Measurements from ENCODE around the gene LRCH4. TPM values are rescaled to one million over a fixed set of nuclear protein-coding genes. Genes with fewer than 3 reads are reported as not detected.

The LRCH4 gene
- total and polyA plus RNA-seq, 9 of the 15 experiments (the other 6 are each of a cell fraction or from before 2014, with no cell fraction given): 0.06 to 63.3 (median 15.0) TPM

- TF ChIP-seq CSDE1 (IDR thresholded peaks at IDR 0.05): no peak
- peak; percentile 78; the same call in 1 of the 2 replicates for TF ChIP-seq E2F1 (CRISPR knock-in tag; IDR thresholded peaks at IDR 0.05)
- 0 out of 2 replicates have a peak, but pooled peaks have one; percentile 33 for TF ChIP-seq MTA1 (IDR thresholded peaks at IDR 0.05; ENCODE audit: borderline replicate concordance)
- peak; percentile 90 for TF ChIP-seq FOS (IDR thresholded peaks at IDR 0.05; ENCODE audit: extremely low read depth, insufficient read length)
- TF ChIP-seq ZNF655 (CRISPR knock-in tag; IDR thresholded peaks at IDR 0.05): no peak
- peak; percentile 4 for TF ChIP-seq RBBP5 (IDR thresholded peaks at IDR 0.05; ENCODE audit: borderline replicate concordance, insufficient read depth, low read length, poor library complexity, severe bottlenecking)
- peak; percentile 82; the same call in 1 of the 2 replicates for TF ChIP-seq PHF8 (IDR thresholded peaks at IDR 0.05; ENCODE audit: borderline replicate concordance, low read length)
- 0 out of 2 replicates have a peak, but pooled peaks have one; percentile 27 for TF ChIP-seq ZFP1 (CRISPR knock-in tag; IDR thresholded peaks at IDR 0.05)
- TF ChIP-seq CBFB (CRISPR knock-in tag; IDR thresholded peaks at IDR 0.05): peak; percentile 89; the same call in 1 of the 2 replicates
- TF ChIP-seq PKNOX1 (IDR thresholded peaks at IDR 0.05): peak; percentile 96
- TF ChIP-seq FIP1L1 (IDR thresholded peaks at IDR 0.05; ENCODE audit: low read depth, low read length, poor library complexity, severe bottlenecking): peak; percentile 51
- TF ChIP-seq GABPA (tag; conservative IDR thresholded peaks at IDR 0.05; ENCODE audit: low read depth): peak; percentile 89
- TF ChIP-seq ARNT (IDR thresholded peaks at IDR 0.05): 0 out of 4 replicates have a peak, but pooled peaks of 1 of the 2 experiments have one; percentile 62
- TF ChIP-seq RBM25 (IDR thresholded peaks at IDR 0.05; ENCODE audit: low read depth, low read length, severe bottlenecking): peak; percentile 85
- TF ChIP-seq EP300 (IDR thresholded peaks at IDR 0.05; ENCODE audit: low read length): peak; percentile 25; the same call in 1 of the 2 replicates
- TF ChIP-seq NR4A1 (CRISPR knock-in tag; IDR thresholded peaks at IDR 0.05): 0 out of 2 replicates have a peak, but pooled peaks have one; percentile 53
- no peak for TF ChIP-seq NR4A1 (tag; IDR thresholded peaks at IDR 0.05)
- TF ChIP-seq PTTG1 (tag; IDR thresholded peaks at IDR 0.05; ENCODE audit: low read depth): no peak
- TF ChIP-seq FOXP1 (CRISPR knock-in tag; IDR thresholded peaks at IDR 0.05): no peak
- no peak for TF ChIP-seq STAT5A (IDR thresholded peaks at IDR 0.05; ENCODE audit: borderline replicate concordance, low read length)
- TF ChIP-seq ATF3 (IDR thresholded peaks at IDR 0.05): peak; percentile 99
- peak; percentile 79; the same call in 1 of the 2 replicates for TF ChIP-seq ATF3 (CRISPR knock-in tag; conservative IDR thresholded peaks at IDR 0.05)
- 0 out of 2 replicates have a peak, but pooled peaks have one; percentile 8 for TF ChIP-seq HES1 (IDR thresholded peaks at IDR 0.05; ENCODE audit: low read depth)
These were observed 26.2 kb upstream of the LRCH4 start, which contains the start of gene MOSPD3 (continued) for GRCh38 chr7:100611983-100612729.

Data from K562 (cell line).